AG08395 (cell line): ENCODE measurements around the gene HSF2.
"Not testable (repeated sequence)": the region's sequence is repeated elsewhere in the genome, so short reads cannot be mapped to it uniquely, and the experiment has no call there.

Source experiments
- DNase-seq: peaks from one replicate; pipeline ENCODE4 v3.0.0; 2012; ENCODE audit warnings: mixed read lengths, low spot score

The HSF2 gene

GRCh38 chr6:122454673-122455072 is 55.2 kb downstream of the HSF2 start:
- no peak for DNase-seq

DNA sequence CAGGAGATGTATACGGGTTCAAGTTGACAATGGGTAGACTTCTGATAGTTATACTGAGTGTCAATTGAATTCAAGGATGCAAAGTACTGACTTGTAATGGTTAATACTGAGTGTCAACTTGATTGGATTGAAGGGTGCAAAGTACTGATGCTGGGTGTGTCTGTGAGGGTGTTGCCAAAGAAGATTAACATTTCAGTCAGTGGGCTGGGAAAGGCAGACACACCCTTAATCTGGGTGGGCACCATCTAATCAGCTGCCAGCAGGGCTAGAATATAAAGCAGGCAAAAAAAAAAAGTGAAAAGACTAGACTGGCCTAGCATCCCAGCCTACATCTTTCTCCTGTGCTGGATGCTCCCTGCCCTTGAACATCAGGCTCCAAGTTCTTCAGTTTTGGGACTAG is 55.7 kb downstream of the HSF2 start:
- not testable (repeated sequence) for DNase-seq

DNA sequence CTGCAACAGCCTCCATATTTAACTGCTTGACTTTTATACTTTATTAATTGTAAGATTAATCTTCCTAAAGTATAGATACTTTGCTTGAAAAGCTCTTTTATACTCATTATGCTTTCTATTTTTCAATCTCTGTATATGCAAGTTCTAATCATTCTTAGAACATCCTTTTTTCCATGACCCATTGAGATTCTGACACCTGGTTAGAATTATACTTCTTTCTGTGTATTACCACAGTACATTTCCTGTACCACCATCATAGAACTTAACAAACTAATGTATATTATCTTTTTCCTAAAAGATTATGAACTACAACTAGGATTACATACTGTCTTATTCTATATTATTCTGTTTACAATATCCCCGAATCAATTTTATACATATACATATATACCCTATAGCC is 58.6 kb downstream of the HSF2 start:
- no peak for DNase-seq

- no peak for DNase-seq
Observed at GRCh38 chr6:122459240-122459639, 59.8 kb downstream of the HSF2 start.

GRCh38 chr6:122459865-122460416 is 60.5 kb downstream of the HSF2 start:
- not testable (repeated sequence) for DNase-seq

GRCh38 chr6:122461885-122462284 is 62.4 kb downstream of the HSF2 start:
- DNase-seq: no peak

GRCh38 chr6:122471107-122472021 is 71.9 kb downstream of the HSF2 start, which contains the start of gene SERINC1:
SERINC1 (minus strand) TSS chr6:122471807; CDS start chr6:122471737, 70 bp downstream.
- DNase-seq: peak; percentile 96

GRCh38 chr6:122472022-122472340 is 72.5 kb downstream of the HSF2 start:
- DNase-seq: no peak

DNA sequence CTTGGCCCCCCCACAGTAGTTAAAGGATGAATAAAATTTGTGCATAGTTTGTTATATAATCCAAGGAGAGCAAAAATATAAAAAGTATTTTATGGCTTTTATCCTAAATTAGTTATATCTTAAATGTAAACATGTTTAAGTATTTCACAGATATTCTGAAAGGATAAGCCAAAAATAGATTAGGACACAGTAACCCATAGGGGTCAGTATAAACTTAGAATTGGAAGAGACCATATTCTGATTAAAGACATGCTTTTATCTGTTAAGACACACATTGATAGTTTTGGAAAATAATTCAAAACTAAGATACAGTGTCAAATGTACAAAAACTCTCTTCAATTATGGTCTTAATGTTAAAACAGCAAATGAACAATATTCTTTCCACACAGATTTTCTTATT is 76.7 kb downstream of the HSF2 start:
- peak; percentile 20 for DNase-seq

- no peak for DNase-seq
Observed at GRCh38 chr6:122482750-122483080, 83.3 kb downstream of the HSF2 start.
